Thoracic aorta (tissue), 2 donors: ENCODE measurements around the gene BAAT. TPM values are rescaled to one million over a fixed set of nuclear protein-coding genes. Genes with fewer than 3 reads are reported as not detected.

Experiments
- ATAC-seq: fragments of 150-250 bp; one replicate; pipeline ENCODE4 v1.8.0; 2017; ENCODE audit warnings: low read depth; ENCODE audit not compliant: insufficient number of reproducible peaks, low FRiP score
- DNase-seq: peaks from one replicate; pipeline ENCODE4 v3.0.0-alpha.2; 2020; ENCODE audit warnings: low spot score
- H3K27ac ChIP-seq, 2 donors: fragments of 200-600 bp; sonication (generic); 1 replicate in 1 of 2; 2 replicates in 1 of 2; pipeline ENCODE4 v1.5.1; 2016; ENCODE audit warnings: mild to moderate bottlenecking in 2 of 2, moderate library complexity in 2 of 2
- H3K27me3 ChIP-seq: fragments of 200-600 bp; sonication (generic); replicated peaks from 2 replicates; pipeline ENCODE4 v1.6.0; 2016; ENCODE audit warnings: mild to moderate bottlenecking; ENCODE audit not compliant: insufficient read depth
- H3K36me3 ChIP-seq: fragments of 200-600 bp; sonication (generic); one replicate; pipeline ENCODE4 v1.5.1; 2016
- H3K4me1 ChIP-seq, 2 donors: fragments of 200-600 bp; sonication (generic); 1 replicate in 1 of 2; 2 replicates in 1 of 2; pipeline versions ENCODE4 v1.5.1 to v1.6.0; 2016; ENCODE audit warnings: low read depth in 2 of 2, mild to moderate bottlenecking in 1 of 2; ENCODE audit not compliant: control insufficient read depth in 1 of 2
- H3K4me3 ChIP-seq: fragments of 200-600 bp; sonication (generic); 2 replicates; pipeline ENCODE4 v1.5.1; 2016; ENCODE audit warnings: mild to moderate bottlenecking
- H3K9me3 ChIP-seq: fragments of 200-600 bp; sonication (generic); 2 replicates; pipeline ENCODE4 v1.5.1; 2016
- total RNA-seq, 2 donors: library from RNA; depleted of rRNA; stranded (reverse); fragments of >200 nt; gene quantifications; one replicate each; pipeline versions ENCODE4 v1.1.0 to v1.2.3, GENCODE V29; 2016
- TF ChIP-seq, protein P1 (sequence below): fragments of 200-600 bp; sonication (generic); IDR thresholded peaks from one replicate; pipeline ENCODE4 v1.5.1; 2019; ENCODE audit warnings: antibody characterized with exemption

BAAT gene
- total RNA-seq, 2 donors from 2014 or later: 0.92 TPM; not detected in 1

DNA sequence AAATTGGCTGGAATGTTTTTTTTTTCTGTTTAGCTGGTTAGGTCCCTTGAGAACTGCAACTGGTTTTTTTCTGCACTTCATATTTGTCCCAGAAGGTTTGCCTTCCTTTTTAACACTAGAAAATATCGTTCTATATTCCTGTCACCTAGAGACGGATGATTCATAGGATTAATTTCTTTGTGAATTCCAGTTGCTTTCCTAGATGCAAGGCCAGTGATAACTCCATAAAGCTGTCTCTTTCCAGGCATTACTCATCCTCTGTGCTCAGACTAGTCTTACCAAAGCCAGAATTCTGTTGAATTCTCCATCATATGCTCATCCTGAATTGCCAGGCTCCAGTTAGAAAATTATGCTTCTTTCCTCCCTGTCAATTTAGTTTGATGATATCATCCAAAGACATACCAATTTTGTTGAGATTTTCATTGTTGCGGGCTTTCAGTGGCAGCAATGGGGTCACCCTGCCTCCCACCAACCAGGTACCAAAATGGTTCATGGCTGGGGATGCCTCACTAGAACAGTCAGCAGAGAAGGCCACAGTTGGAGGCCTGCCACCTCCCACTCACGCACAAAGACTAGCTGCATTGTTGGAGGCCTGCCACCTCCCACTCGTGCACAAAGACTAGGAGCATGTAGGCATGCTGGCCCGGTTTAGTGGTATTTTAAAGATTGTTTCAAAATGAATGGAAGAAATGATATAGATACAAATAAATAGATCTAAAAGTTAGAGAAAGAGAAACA, 8.5 kb downstream of the BAAT start:
- no peak overlapping the region for H3K27ac ChIP-seq
- H3K4me1 ChIP-seq: no peaks in the 10 kb centered on the region
- no peaks in the 10 kb centered on the region for H3K27me3 ChIP-seq
- no peak for ATAC-seq
- no peak for DNase-seq
- TF ChIP-seq, protein P1, sequence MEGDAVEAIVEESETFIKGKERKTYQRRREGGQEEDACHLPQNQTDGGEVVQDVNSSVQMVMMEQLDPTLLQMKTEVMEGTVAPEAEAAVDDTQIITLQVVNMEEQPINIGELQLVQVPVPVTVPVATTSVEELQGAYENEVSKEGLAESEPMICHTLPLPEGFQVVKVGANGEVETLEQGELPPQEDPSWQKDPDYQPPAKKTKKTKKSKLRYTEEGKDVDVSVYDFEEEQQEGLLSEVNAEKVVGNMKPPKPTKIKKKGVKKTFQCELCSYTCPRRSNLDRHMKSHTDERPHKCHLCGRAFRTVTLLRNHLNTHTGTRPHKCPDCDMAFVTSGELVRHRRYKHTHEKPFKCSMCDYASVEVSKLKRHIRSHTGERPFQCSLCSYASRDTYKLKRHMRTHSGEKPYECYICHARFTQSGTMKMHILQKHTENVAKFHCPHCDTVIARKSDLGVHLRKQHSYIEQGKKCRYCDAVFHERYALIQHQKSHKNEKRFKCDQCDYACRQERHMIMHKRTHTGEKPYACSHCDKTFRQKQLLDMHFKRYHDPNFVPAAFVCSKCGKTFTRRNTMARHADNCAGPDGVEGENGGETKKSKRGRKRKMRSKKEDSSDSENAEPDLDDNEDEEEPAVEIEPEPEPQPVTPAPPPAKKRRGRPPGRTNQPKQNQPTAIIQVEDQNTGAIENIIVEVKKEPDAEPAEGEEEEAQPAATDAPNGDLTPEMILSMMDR: no peak
- H3K4me3 ChIP-seq: no peak overlapping the region
- H3K9me3 ChIP-seq: no peaks in the 10 kb centered on the region
- no peaks in the 10 kb centered on the region for H3K36me3 ChIP-seq

- no peaks in the 10 kb centered on the region for H3K4me1 ChIP-seq
- H3K27me3 ChIP-seq: no peaks in the 10 kb centered on the region
- no peak overlapping the region for H3K27ac ChIP-seq
- H3K36me3 ChIP-seq: no peaks in the 10 kb centered on the region
- no peak for ATAC-seq
- TF ChIP-seq, protein P1: no peak
- H3K9me3 ChIP-seq: no peaks in the 10 kb centered on the region
- H3K4me3 ChIP-seq: no peak overlapping the region
- DNase-seq: no peak
These were observed 9.3 kb downstream of the BAAT start for GRCh38 chr9:101375546-101375945.

- Histone ChIP-seq H3K27ac (no peak overlapping the region), H3K4me3 (no peak overlapping the region), H3K4me1 (no peaks in the 10 kb centered on the region), H3K9me3 (no peaks in the 10 kb centered on the region), H3K36me3 (no peaks in the 10 kb centered on the region), H3K27me3 (no peaks in the 10 kb centered on the region)
- ATAC-seq (no peak), DNase-seq (no peak)
- TF ChIP-seq, protein P1: no peak
These were observed 12.3 kb downstream of the BAAT start for GRCh38 chr9:101372327-101373118.

- Histone ChIP-seq H3K27me3 (no peaks in the 10 kb centered on the region), H3K4me1 (no peaks in the 10 kb centered on the region), H3K9me3 (no peaks in the 10 kb centered on the region), H3K4me3 (no peak overlapping the region), H3K36me3 (no peaks in the 10 kb centered on the region), H3K27ac (no peak overlapping the region)
- TF ChIP-seq, protein P1: no peak
- ATAC-seq (no peak), DNase-seq (no peak)
These were observed 13.0 kb downstream of the BAAT start for GRCh38 chr9:101371813-101372212.

DNA sequence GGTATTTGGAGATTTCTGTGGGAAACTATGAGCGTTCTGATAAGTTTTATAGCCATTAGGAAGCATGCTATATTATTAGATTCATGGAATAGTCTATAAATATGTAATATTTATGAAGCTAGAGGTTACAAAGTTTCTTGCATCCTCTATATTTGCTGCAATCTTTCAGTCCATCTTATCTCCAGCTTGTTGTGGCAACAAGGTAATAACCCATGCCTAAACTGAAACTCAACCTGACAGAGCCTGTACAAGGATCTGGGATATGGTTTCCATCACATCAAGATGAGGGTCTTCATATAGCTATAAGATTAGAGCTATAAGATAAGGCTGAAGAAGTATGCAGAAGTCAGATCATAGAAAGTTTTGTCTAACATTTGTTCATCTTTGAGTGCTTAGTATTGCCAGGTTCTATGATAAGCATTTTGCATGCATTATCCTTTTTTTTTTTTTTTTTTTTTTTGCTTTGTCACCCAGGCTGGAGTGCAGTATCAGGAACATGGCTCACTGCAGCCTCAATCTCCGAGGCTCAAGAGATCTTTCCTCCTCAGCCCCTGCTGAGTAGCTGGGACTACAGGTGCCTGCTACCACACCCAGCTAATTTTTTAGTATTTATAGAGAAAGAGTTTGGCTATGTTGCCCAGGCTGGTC, 14.8 kb downstream of the BAAT start:
- ATAC-seq: no peak
- TF ChIP-seq, protein P1: no peak

More for the DNA sequence above, 14.8 kb downstream of the BAAT start:
- Histone ChIP-seq H3K27ac (no peak overlapping the region), H3K27me3 (no peaks in the 10 kb centered on the region), H3K9me3 (no peaks in the 10 kb centered on the region), H3K4me3 (no peak overlapping the region), H3K36me3 (no peaks in the 10 kb centered on the region), H3K4me1 (no peaks in the 10 kb centered on the region)
- no peak for DNase-seq
